Endodermal cell (in vitro differentiated cells): ENCODE data around the gene PIAS2. TPM values are rescaled to one million over a fixed set of nuclear protein-coding genes. Genes with fewer than 3 reads are reported as not detected.

Experiments
- DNase-seq: peaks from one replicate; pipeline ENCODE4 v3.0.0-alpha.2; 2017
- H3K27ac ChIP-seq: 2 replicates; pipeline ENCODE4 v1.5.1; 2013; ENCODE audit warnings: mild to moderate bottlenecking, low read depth, low read length, moderate library complexity
- H3K27me3 ChIP-seq: 2 replicates; pipeline ENCODE4 v1.6.1; 2013; ENCODE audit warnings: mild to moderate bottlenecking, low read length, moderate library complexity; ENCODE audit not compliant: insufficient read depth, control insufficient read depth, poor library complexity, severe bottlenecking
- H3K36me3 ChIP-seq: 2 replicates; pipeline ENCODE4 v1.7.0; 2013; ENCODE audit warnings: mild to moderate bottlenecking, low read length, moderate library complexity; ENCODE audit not compliant: control insufficient read depth, insufficient read depth
- H3K4me1 ChIP-seq: one replicate; pipeline ENCODE4 v1.7.0; 2013; ENCODE audit warnings: low read length; ENCODE audit not compliant: control insufficient read depth, insufficient read depth
- H3K4me3 ChIP-seq: 2 replicates; pipeline ENCODE4 v1.5.1; 2013; ENCODE audit warnings: mild to moderate bottlenecking, low read length, moderate library complexity
- H3K9ac ChIP-seq: 2 replicates; pipeline ENCODE4 v1.6.1; 2013; ENCODE audit warnings: mild to moderate bottlenecking, low read length, moderate library complexity; ENCODE audit not compliant: poor library complexity, severe bottlenecking; ENCODE audit errors: extremely low read depth
- H3K9me3 ChIP-seq: 2 replicates; pipeline ENCODE4 v1.6.1; 2013; ENCODE audit warnings: mild to moderate bottlenecking, low read length, moderate library complexity; ENCODE audit not compliant: control insufficient read depth
- H3K27ac Mint-ChIP-seq: 2 replicates; pipeline ENCODE4 v1.8.0; 2020; ENCODE audit warnings: mixed read lengths
- H3K27me3 Mint-ChIP-seq: 2 replicates; pipeline ENCODE4 v1.8.0; 2021; ENCODE audit warnings: mild to moderate bottlenecking, mixed read lengths; ENCODE audit not compliant: insufficient read depth
- H3K36me3 Mint-ChIP-seq: 2 replicates; pipeline ENCODE4 v1.8.0; 2020; ENCODE audit warnings: low read depth, mixed read lengths
- H3K4me1 Mint-ChIP-seq: 2 replicates; pipeline ENCODE4 v1.8.0; 2020; ENCODE audit warnings: mixed read lengths
- H3K4me3 Mint-ChIP-seq: 2 replicates; pipeline ENCODE4 v1.8.0; 2020; ENCODE audit warnings: mild to moderate bottlenecking, moderate library complexity, mixed read lengths
- H3K9me3 Mint-ChIP-seq: 2 replicates; pipeline ENCODE4 v1.8.0; 2020; ENCODE audit warnings: mild to moderate bottlenecking, mixed read lengths
- WGBS, 2 experiments: methylation state at CpG; one replicate each; pipeline versions ENCODE4 v1.1.5 to v1.1.7; 2013; ENCODE audit warnings: missing lambda C conversion rate in 2 of 2, mixed read lengths in 1 of 2; ENCODE audit not compliant: insufficient coverage in 1 of 2, insufficient read length in 1 of 2; 5-methylcytosine and 5-hydroxymethylcytosine counted together
- total RNA-seq, 2 donors: library from RNA; stranded (reverse); fragmentation: NEBNext Ultra II Directional in 1 of 2; extraction: Animal tissue kit (Norgen Biotek cat#: 25700) in 1 of 2; gene quantifications; 2 replicates in 1 of 2; 3 replicates in 1 of 2; pipeline ENCODE4 v1.2.1, GENCODE V29; 2021
- TF ChIP-seq, protein P1 (sequence below): fragments of 200-600 bp; sonication (generic); conservative IDR thresholded peaks from 2 replicates; pipeline ENCODE4 v1.5.0; 2021; ENCODE audit warnings: antibody characterized with exemption, mild to moderate bottlenecking

The PIAS2 gene
- total RNA-seq, 2 donors from 2014 or later = 34.8 to 52.0 TPM

DNA sequence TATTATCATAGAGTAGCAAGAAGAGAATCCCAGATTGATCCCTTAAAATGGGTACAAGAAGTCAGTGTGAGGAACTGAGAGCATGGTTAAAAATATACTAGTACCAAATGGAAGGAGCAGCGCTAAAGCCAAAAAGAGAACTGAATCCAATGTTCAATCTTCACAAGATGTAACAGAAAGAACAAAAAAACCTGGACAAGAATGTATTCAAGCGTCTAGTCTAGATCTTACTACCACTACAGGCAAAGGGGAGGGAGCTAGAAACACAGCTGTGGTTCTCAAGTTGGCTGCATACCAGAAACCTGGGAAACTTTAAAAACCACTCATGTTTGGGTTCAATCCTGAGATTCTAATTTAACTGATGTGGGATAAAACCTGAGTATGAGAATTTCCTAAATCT, 57.5 kb downstream of the PIAS2 start:
- peaks cover under 1% of the 10 kb centered on the region for H3K36me3 ChIP-seq
- no peak overlapping the region for H3K4me3 ChIP-seq
- no peak overlapping the region for H3K27ac ChIP-seq
- H3K9me3 ChIP-seq = no peaks in the 10 kb centered on the region
- H3K27me3 ChIP-seq = no peaks in the 10 kb centered on the region
- Mint-ChIP-seq H3K9me3 (no peaks in the 10 kb centered on the region), H3K4me1 (peaks cover 4% of the 10 kb centered on the region), H3K4me3 (no peak overlapping the region), H3K27ac (no peak overlapping the region), H3K27me3 (no peaks in the 10 kb centered on the region), H3K36me3 (peaks cover 26% of the 10 kb centered on the region)
- no peak overlapping the region for H3K9ac ChIP-seq
- 100% methylated on average over 1 to 2 of the region's 2 CpGs for WGBS, 2 experiments
- TF ChIP-seq, protein P1, sequence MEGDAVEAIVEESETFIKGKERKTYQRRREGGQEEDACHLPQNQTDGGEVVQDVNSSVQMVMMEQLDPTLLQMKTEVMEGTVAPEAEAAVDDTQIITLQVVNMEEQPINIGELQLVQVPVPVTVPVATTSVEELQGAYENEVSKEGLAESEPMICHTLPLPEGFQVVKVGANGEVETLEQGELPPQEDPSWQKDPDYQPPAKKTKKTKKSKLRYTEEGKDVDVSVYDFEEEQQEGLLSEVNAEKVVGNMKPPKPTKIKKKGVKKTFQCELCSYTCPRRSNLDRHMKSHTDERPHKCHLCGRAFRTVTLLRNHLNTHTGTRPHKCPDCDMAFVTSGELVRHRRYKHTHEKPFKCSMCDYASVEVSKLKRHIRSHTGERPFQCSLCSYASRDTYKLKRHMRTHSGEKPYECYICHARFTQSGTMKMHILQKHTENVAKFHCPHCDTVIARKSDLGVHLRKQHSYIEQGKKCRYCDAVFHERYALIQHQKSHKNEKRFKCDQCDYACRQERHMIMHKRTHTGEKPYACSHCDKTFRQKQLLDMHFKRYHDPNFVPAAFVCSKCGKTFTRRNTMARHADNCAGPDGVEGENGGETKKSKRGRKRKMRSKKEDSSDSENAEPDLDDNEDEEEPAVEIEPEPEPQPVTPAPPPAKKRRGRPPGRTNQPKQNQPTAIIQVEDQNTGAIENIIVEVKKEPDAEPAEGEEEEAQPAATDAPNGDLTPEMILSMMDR = no peak
- no peak for DNase-seq
- H3K4me1 ChIP-seq = peaks cover 2% of the 10 kb centered on the region

DNA sequence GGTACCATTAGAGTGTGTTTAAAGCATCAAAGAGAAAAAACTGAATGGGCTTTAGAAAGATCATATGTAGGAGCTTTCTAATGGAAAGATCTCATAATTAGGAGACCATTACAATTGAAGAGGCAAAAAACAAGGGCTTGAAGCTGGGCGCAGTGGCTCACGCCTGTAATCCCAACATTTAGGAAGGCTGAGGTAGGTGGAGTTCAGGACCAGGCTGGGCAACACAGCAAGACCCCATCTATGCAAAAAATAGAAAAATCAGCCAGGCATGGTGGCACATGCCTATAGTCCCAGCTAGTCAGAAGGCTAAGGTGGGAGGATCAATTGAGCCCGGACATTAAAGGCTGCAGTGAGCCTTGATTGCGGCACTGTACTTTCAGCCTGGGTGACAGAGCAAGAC, 59.0 kb downstream of the PIAS2 start:
- no peak overlapping the region for H3K27ac Mint-ChIP-seq
- peaks cover 32% of the 10 kb centered on the region for H3K36me3 Mint-ChIP-seq
- H3K27ac ChIP-seq = no peak overlapping the region
- DNase-seq = no peak
- peaks cover 11% of the 10 kb centered on the region for H3K36me3 ChIP-seq
- H3K4me1 ChIP-seq = peaks cover 2% of the 10 kb centered on the region
- H3K4me3 Mint-ChIP-seq = no peak overlapping the region
- 94 to 96% methylated on average over 4 of the region's 4 CpGs for WGBS, 2 experiments
- H3K9ac ChIP-seq = no peak overlapping the region
- H3K27me3 ChIP-seq = no peaks in the 10 kb centered on the region
- H3K4me3 ChIP-seq = no peak overlapping the region
- H3K9me3 Mint-ChIP-seq = no peaks in the 10 kb centered on the region
- TF ChIP-seq, protein P1 = no peak
- H3K27me3 Mint-ChIP-seq = no peaks in the 10 kb centered on the region
- peaks cover 4% of the 10 kb centered on the region for H3K4me1 Mint-ChIP-seq
- no peaks in the 10 kb centered on the region for H3K9me3 ChIP-seq

DNA sequence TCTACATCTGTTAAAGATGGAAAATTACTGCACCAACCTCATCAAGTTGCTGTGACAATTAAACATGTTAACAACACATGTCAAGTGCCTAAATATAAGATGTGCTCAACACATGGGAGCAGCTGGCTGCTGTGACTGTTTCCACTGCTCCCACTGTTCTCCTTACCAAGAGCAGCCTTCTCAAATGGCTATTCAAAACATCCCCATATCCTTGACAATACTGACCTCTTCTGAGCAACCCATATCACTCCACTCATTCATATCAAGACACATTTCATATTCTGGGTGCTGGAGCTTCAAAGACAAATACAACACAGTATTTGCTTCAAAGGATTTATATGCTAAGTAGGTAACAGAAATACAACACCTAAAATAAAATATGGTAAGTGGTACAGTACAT, 60.3 kb downstream of the PIAS2 start:
- no peak for DNase-seq
- Mint-ChIP-seq H3K36me3 (peaks cover 33% of the 10 kb centered on the region), H3K27ac (no peak overlapping the region), H3K4me3 (no peak overlapping the region), H3K4me1 (peaks cover 4% of the 10 kb centered on the region), H3K9me3 (no peaks in the 10 kb centered on the region), H3K27me3 (no peaks in the 10 kb centered on the region)
- Histone ChIP-seq H3K9me3 (no peaks in the 10 kb centered on the region), H3K4me3 (no peak overlapping the region), H3K9ac (no peak overlapping the region), H3K36me3 (peaks cover 11% of the 10 kb centered on the region), H3K27ac (no peak overlapping the region), H3K27me3 (no peaks in the 10 kb centered on the region), H3K4me1 (peaks cover 2% of the 10 kb centered on the region)
- TF ChIP-seq, protein P1 = peak; percentile 33
